HG03354 (cell line): ENCODE measurements around the gene DNAJC27.
"Not testable (repeated sequence)": the region's sequence is repeated elsewhere in the genome, so short reads cannot be mapped to it uniquely, and the experiment has no call there.

Source experiments
- ATAC-seq: cut with Tn5 transposase; IDR thresholded peaks from one replicate; pipeline ENCODE4 v1.9.1; 2021; ENCODE audit warnings: mild to moderate bottlenecking; ENCODE audit not compliant: unreplicated experiment, poor library complexity, severe bottlenecking

DNAJC27 gene

GRCh38 chr2:24971536-24972314 lies at the start of gene DNAJC27:
DNAJC27 (minus strand) TSS chr2:24971955; CDS start chr2:24971904, 51 bp downstream.
- ATAC-seq = peak; percentile 93

- no peak for ATAC-seq
These were observed 46.9 kb upstream of the DNAJC27 start for GRCh38 chr2:25018681-25019080.

- ATAC-seq = no peak
These were observed 42.9 kb upstream of the DNAJC27 start for GRCh38 chr2:25014631-25015030.

- ATAC-seq = not testable (repeated sequence)
These were observed 39.6 kb upstream of the DNAJC27 start for GRCh38 chr2:25011342-25011741.

- no peak for ATAC-seq
These were observed 38.2 kb upstream of the DNAJC27 start for GRCh38 chr2:25009954-25010353.

GRCh38 chr2:25002066-25002465 lies 30.3 kb upstream of the DNAJC27 start:
- no peak for ATAC-seq

DNA sequence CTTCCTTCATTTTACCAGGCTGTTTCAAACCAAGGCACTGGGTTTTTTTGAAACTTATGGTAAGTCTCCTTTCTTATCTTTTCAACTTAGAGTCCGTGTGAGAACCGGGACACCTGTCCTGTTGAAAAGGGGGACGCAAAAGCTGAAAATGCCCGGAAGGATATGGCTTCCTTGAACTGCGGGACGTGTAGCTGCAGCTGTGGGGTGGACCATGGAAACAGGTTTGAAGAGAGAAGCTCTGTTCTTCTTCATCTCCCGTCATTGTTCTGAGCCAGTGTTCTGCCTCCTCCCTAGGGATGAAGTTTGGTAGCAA lies 29.5 kb upstream of the DNAJC27 start:
- no peak for ATAC-seq

DNA sequence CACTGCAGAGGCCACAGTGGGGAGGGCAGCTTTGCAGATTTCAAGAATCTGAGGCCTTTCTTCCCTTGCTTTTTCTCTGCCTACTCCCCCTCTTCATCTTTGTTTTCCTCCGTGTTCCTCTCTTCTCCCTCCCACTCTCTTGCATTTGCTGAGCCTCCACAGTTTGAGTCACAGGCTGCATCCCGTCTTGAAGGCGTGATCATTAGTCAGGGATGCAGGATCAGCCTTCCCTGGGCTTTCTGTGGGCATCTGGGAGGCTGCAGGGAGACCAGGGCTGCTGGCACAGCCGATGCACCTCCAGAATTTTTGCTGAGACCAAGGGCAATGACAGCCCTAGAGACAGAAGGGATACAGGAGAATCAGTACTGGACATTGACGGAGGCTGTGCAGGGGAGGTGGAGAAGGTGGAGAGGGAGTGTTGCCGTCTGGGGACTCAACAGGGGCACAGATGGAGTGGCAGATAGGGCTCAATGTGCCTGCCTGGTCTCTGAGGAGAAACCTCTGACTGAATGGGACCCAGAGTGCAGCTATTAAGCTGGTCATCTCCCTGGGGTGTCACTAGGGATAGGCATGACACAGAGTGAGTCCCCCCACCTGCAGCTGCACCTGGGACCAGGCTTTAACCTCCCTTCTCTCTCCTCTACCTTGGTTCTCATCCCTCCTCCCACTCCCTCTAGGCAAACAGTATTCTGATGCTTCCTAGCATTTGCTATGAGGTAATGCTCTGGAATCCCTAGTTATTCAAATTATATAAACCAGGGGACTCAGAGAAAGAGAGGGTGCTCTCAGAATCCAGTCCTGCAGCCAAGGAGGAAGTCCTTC lies 29.0 kb upstream of the DNAJC27 start:
- ATAC-seq = no peak

GRCh38 chr2:25000036-25000435 lies 28.3 kb upstream of the DNAJC27 start:
- no peak for ATAC-seq

DNA sequence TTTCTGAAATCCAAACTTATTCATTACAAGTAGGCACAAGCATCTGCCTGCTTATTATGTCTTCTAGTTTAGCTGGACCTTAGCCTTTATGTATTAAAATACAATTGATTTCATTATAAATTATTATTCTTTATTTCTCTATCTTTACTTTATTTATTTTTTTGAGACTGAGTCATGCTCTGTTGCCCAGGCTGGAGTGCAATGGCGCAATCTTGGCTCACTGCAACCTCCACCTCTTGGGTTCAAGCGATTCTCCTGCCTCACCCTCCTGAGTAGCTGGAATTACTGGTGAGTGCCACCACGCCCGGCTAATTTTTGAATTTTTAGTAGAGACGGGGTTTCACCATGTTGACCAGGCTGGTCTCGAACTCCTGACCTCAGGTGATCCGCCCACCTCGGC lies 27.3 kb upstream of the DNAJC27 start:
- not testable (repeated sequence) for ATAC-seq

DNA sequence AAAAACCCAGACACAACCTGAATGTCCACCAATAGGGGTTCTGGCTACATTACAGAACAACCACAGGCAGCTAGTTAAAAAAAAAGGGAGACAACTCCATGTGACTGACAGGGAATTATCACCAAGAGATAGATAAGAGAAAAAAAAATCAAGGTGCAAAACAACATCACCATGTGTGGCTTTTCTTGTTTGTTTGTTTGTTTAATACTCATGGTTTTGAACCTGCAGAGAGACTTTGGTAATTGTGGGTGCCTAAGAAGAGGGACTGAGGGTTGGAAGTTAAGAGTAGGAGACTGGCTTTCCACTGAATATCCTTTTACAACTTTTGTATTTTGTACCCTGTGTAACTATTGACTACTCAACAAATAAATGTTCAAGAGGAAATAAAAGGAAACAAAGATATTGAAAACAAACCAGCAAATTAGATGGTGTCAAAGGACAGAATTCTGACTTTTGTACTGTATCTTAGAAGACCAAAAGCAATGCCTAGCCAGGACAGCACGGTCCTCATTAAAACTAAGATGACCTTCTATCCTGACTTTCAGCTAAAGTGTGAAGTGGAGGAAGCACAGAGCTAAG lies 22.5 kb upstream of the DNAJC27 start:
- ATAC-seq = no peak

DNA sequence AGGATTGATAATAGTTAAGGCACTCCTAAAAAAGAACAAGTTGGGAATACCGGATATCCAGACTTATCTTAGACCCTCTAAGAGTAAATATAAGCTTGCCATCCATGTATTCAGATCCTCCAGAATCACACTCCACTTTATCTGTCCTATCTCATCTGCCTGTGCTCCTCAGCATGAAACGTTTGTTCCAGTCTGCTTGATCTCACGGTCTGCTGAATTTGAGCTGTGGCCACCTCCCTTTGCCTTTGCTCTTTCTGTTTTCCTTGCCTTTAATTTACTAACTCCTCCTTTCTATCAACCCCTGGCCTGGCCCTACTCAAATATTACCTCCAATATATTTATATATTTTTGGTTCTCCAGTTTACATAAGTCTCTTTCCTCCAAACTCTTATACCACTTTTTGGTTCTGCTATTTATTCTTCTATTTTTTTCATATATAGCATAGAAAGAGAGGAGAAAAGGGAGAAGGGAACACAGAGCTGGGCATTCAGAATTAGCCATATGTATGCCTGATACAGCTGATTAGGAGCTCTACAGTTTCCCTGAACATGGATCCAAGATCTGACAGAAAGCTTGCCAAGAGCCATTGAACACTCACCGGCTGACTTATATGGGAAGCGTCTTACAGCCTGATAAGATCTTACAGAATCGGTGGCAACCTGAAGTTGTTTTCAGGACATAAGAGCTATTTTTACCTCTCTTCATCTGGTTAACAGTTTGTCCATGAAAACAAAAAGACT lies 21.8 kb upstream of the DNAJC27 start:
- ATAC-seq = no peak

- no peak for ATAC-seq
These were observed 14.6 kb upstream of the DNAJC27 start for GRCh38 chr2:24986372-24986771.

GRCh38 chr2:24985511-24985910 lies 13.8 kb upstream of the DNAJC27 start:
- no peak for ATAC-seq

DNA sequence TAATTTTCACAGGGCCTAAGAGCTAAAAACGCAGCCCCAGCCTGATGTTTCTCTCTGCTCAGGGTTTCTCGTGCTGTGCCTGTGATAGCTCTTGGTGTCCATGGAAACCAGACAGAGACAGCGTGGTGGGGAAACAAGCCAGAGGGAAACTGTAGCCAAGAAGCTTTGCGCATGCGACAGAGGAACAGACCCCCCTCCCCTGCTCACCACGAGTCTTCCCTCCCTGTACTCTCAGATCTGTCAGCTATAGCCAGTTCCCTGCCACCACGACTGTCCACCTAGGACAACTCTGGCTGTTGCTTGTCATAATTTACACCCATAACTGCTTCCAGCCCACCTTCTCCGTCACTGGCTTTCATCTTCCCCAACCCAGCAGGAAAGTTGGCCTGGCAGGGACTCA lies 13.2 kb upstream of the DNAJC27 start:
- no peak for ATAC-seq

DNA sequence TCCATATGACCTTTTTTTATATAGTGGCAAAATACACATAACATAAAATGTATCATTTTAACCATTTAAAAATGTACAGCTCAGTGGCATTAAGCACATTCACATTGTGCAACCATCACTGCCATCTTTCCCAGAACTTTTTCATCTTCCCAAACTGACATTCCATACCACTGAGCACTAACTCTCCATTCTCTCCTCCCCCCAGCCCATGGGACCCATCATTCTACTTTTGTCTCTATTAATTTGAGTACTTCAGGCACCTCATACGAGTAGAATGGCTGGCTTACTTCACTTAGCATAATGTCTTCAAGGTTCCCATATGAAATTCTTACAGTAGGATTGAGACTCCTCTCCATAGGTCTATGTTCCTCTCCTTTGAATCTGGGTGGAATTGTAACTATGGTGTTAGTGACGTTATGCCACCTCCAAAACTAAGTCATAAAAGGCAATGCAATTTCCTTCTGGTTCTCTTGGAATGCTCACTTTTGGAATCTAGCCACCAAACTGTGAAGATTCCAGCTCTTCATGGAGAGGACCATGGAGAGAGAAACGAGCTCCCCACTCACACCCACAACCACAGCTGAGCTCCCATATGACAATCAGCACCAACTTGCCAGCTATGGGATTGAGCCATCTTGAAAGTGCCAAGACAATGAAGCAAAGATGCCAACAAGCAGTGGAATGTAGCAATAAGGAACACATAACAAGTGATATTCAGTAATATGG lies 9.8 kb upstream of the DNAJC27 start:
- no peak for ATAC-seq

DNA sequence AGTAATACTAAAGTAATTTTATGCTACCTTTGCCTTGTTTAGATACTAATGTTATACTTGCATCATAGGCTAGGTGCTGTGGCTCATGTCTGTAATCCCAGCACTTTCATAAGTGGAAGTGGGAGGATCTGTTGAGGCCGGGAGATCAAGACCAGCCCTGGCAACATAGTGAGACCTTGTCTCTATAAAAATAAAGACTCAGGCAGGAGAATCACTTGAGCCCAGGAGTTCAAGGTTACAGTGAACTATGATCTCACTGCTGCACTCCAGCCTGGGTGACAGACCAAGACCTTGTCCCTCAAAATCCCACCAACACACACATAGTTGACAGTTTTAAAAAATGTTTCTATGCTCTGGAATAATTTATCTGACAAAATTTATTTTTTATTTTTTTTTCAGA lies 6.9 kb upstream of the DNAJC27 start:
- ATAC-seq = no peak

DNA sequence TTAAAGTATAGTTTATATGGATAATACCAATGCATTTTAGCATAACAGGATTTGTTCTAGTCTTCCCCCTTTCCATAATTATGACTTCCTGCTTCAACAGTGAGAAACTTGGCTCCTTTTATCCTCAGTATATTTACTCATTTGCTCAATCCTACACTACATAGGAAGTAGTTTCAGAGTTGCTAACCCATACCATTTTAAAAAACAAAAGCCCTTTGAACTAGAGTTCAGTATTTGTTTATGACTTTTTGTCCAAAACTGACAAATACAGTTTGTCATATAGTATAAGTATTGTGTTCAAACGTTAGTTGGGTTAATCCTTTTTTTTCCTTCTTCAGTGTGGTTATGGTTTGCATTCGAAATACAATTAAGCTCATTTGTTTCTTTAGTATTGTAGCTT lies 5.9 kb upstream of the DNAJC27 start:
- ATAC-seq = no peak

DNA sequence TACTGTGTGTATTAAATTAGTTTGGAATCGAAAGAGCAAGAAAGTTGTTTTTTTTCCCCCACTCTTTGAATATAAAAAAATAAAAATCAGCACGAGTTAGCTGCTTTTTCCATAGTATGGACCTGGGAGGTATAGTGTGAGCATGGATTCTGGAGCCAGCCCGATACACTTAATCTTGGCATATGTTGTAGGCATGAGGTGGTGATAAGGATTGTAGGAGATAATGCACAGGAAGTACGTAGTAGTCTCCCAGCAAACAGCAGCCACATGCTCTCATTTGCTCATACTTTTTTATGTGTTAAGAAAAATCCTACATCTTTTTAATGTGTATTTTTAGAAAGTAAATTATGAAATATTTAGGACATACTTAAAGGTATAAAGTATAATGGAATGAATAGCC lies 2.1 kb upstream of the DNAJC27 start:
- no peak for ATAC-seq
